Suppressor macrophage treated with lipopolysaccharide for 1 hour (primary cell): ENCODE data around the gene CHCHD10.

Source experiments
- DNase-seq, 3 donors: peaks; one replicate each; pipeline ENCODE4 v3.0.0-alpha.2; 2020 to 2022

The CHCHD10 gene

GRCh38 chr22:23786752-23787599 is 19.2 kb upstream of the CHCHD10 start, which contains the start of gene SMARCB1:
Gene SMARCB1 (plus strand): TSS chr22:23786966. CDS start chr22:23787170, 204 bp downstream.
- DNase-seq = peak; percentile 94 to 99 (median 97)

- no peak for DNase-seq
Observed at GRCh38 chr22:23786261-23786710, 18.5 kb upstream of the CHCHD10 start.

DNA sequence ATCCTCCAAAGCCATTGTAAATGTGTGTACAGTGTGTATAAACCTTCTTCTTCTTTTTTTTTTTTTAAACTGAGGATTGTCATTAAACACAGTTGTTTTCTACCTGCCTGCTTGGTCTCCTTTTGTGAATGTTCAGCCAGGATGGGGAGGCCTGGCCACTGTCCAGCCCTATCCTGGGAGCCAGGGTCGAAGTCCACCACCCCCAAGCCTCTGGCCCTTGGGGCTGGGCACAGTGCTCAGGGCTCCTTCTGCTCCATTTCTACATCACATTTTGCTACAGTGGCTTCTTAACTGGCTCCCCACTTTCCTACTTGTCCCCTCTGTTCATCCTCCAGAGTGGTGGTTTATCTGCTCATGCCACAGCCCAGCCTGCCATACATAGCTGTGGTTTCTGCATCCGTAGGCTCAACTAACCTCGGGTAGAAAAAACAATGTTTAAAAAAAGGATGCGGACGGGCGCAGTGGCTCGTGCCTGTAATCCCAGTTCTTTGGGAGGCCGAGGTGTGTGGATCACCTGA is 16.5 kb upstream of the CHCHD10 start:
- DNase-seq = no peak

DNA sequence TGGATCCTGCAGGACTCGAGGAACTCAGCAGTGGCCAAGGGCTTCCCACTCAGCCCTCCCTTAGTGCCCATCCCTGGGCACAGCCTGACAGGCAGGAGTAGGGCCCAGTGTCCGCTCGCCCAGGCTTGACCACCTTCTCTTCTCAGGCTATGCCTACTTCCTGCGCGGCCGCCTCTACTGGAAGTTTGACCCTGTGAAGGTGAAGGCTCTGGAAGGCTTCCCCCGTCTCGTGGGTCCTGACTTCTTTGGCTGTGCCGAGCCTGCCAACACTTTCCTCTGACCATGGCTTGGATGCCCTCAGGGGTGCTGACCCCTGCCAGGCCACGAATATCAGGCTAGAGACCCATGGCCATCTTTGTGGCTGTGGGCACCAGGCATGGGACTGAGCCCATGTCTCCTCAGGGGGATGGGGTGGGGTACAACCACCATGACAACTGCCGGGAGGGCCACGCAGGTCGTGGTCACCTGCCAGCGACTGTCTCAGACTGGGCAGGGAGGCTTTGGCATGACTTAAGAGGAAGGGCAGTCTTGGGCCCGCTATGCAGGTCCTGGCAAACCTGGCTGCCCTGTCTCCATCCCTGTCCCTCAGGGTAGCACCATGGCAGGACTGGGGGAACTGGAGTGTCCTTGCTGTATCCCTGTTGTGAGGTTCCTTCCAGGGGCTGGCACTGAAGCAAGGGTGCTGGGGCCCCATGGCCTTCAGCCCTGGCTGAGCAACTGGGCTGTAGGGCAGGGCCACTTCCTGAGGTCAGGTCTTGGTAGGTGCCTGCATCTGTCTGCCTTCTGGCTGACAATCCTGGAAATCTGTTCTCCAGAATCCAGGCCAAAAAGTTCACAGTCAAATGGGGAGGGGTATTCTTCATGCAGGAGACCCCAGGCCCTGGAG is 15.7 kb upstream of the CHCHD10 start:
- DNase-seq = no peak

DNA sequence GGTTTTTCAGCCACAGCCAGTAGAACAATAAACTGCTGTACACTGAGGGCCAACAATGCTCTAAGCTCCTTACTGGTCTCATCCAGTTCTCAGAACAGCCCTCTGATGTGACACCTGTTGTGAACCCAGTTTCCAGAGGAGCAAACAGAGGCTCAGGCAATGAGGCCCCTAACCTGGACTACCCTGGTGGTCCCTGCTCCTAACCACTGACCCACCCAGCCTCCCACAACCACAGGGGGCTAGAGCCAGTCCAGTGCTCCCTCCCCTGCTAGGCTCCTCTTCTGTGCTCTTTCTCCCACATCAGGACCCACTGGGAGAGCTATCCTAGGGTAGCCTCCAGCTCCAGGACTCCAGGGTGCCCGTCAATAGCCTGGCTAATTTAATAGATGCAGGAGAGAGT is 14.9 kb upstream of the CHCHD10 start:
- no peak for DNase-seq

- DNase-seq = no peak
Observed at GRCh38 chr22:23782252-23782651, 14.5 kb upstream of the CHCHD10 start.

GRCh38 chr22:23781511-23782183 is 13.9 kb upstream of the CHCHD10 start:
- DNase-seq = no peak

GRCh38 chr22:23781065-23781464 is 13.3 kb upstream of the CHCHD10 start:
- DNase-seq = no peak

GRCh38 chr22:23780146-23780748 is 12.5 kb upstream of the CHCHD10 start:
- DNase-seq = no peak

GRCh38 chr22:23779731-23780130 is 12.0 kb upstream of the CHCHD10 start:
- DNase-seq = no peak

GRCh38 chr22:23779083-23779482 is 11.3 kb upstream of the CHCHD10 start:
- DNase-seq = no peak

DNA sequence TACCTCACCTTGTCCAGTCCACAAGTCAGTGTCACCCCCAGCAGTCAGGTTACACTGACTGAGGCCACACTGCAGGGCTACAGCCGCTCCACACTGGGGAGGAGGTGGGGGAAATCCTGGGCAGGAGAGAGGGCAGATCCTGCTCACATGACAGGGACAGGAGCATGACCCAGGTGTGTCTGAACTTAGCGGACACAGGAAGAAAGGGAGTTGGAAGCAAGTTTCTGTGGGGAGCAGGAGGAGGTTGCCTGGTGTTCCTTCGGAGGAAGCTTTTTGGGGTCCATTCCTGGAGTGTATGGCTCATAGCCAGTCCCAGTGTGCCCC is 10.8 kb upstream of the CHCHD10 start:
- DNase-seq = no peak

- DNase-seq = no peak
Observed at GRCh38 chr22:23777776-23778576, 10.2 kb upstream of the CHCHD10 start.

GRCh38 chr22:23775779-23776375 is 8.1 kb upstream of the CHCHD10 start:
- DNase-seq = no peak

GRCh38 chr22:23774922-23775436 is 7.2 kb upstream of the CHCHD10 start:
- no peak for DNase-seq

DNA sequence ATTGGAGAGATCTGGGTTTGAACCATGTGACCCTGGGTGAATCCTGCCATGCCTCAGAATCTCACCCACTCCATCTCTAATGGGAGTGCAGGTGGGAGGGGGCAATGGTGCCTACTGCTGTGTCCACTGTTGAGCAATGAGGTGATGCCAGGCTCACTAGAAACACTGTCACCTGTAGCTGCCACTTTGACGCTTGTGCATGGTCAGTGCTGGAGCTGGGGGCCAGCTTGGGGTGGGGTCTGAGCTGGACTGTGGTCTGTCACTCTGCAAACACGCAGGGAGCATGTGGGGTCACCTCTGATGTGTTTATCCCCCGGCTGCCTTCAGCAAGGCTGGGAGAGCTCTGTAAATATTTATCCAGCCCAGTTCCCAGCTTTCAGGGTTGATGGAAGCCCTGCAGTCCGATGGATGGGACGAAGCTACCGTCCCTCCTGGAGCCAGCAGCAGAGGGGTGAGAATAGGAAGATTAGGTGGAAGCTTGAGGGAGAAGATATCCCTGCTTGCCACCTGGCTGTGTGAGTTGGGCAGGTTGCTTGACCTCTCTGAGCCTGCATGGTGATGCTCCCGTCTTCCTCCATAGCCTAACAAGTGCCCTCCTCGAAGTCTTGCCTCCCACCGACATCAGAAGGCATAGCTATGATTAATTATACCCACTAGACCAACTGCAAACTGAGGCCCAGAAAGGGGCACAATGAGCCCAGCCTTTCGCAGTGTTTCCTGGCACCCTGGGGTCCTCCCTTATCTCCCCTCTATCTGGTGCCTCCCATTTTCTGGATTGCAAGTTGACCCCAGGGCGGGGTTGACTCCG is 6.5 kb upstream of the CHCHD10 start:
- DNase-seq = no peak

DNA sequence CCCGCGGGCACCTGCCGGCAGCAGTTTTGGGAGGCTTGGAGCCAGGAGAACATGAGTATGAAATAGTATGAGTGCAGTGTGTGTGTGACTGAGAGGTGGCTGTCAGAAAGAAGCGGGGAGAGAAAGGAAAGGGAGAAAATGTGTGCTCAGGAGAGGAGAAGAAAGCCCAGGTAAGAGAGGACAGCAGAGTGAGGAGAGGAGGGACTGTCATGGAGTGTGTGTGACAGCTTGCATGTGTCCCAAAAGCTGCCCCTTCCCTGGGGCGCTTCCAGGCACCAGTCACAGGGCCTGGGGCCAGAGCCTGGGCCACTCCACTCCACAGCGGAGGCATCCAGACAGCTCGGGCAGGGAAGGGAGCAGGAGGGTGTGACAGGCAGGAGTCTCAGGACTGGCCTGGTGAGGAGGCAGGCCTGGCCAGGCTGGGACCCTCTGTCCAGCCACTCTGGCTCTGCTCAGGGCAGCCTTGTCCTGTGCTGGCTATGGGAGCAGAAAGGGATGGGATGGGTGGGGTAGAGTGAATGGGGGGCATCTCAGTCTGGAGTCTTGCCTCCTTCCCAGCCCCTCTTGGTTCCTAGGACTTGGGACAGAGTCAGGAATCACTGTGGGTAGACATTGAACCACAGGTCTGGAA is 5.8 kb upstream of the CHCHD10 start:
- DNase-seq = no peak

- DNase-seq = peak; percentile 27 to 79 (median 57)
Observed at GRCh38 chr22:23772649-23773473, 5.1 kb upstream of the CHCHD10 start, which contains the start of gene MMP11. Gene MMP11 (plus strand): TSS chr22:23772849. CDS start chr22:23772871, 22 bp downstream.

GRCh38 chr22:23772315-23772648 is 4.5 kb upstream of the CHCHD10 start:
- DNase-seq = no peak
